ENCODE measurements around the gene GFER.

DNA sequence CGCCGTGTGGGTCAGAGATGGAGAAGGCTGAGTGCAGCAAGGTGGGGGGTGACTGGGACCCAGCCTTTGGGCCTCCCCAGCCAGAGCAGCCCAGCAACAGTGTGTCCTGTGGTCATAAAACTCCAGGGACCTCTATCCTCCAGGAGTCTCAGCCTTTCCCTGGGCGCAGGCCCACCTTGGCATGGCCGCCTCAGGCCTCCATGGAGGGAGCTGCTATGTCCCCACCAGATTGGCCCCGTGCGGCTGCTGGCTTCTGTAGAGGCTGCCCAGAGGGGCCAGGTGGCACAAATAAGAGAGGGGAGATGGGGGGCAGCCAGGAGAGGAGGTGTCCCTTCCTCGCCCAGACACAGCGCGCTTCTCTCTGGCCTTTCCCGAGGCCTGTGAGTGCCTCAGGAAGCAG, 3.2 kb downstream of the GFER start:
- TF ChIP-seq POLR2A (IDR thresholded peaks at IDR 0.05; ENCODE audit: low read depth, low read length) (no peak), SPI1 (IDR thresholded peaks at IDR 0.05; ENCODE audit: low read depth, low read length) (no peak), TAF1 (IDR thresholded peaks at IDR 0.05; ENCODE audit: low read depth, low read length) (no peak), POLR2AphosphoS5 (IDR thresholded peaks at IDR 0.05; ENCODE audit: low read depth, low read length) (no peak)
